Measurements from ENCODE around the gene DIPK1B. TPM values are rescaled to one million over a fixed set of nuclear protein-coding genes. Genes with fewer than 3 reads are reported as not detected.
"Not testable (repeated sequence)": the region's sequence is repeated elsewhere in the genome, so short reads cannot be mapped to it uniquely, and the experiment has no call there.

Gene DIPK1B
- total and polyA plus RNA-seq, 2 experiments from 2014 or later = 162 to 188 TPM

DNA sequence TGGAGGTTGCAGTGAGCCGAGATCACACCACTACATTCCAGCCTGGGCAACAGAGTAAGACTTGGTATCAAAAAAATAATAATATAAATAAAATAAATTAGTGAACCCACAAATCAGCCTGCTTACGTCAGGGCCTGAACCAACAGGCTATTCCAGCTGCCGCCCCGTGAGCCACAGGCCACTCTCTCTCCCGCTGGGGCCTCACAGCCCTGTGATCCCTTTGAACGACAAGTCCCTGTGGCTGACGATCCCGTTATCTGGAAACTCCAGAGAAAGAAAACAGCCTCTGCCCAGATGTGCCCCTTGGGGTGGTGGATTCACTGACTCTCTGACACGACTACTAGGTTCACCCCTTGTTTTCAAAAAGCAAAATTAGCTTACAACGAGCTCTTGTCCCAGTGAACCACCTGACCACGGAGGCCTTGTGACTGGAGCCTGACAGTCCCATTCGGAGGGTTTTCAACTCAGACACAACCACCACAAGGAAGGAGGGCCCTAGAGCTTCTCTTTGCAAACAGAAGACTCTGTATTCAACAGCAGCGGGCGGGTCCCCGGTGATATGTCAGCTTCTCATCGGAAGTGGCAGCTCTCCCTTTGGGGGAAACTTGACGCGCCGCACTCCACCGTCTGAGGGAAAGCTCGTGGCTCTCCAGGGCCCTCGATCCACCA is 4.4 kb upstream of the DIPK1B start:
- no peak overlapping the region for H3K4me3 ChIP-seq
- H3K9me3 ChIP-seq (ENCODE audit: low read depth) = no peaks in the 10 kb centered on the region
- TF ChIP-seq, protein P1, sequence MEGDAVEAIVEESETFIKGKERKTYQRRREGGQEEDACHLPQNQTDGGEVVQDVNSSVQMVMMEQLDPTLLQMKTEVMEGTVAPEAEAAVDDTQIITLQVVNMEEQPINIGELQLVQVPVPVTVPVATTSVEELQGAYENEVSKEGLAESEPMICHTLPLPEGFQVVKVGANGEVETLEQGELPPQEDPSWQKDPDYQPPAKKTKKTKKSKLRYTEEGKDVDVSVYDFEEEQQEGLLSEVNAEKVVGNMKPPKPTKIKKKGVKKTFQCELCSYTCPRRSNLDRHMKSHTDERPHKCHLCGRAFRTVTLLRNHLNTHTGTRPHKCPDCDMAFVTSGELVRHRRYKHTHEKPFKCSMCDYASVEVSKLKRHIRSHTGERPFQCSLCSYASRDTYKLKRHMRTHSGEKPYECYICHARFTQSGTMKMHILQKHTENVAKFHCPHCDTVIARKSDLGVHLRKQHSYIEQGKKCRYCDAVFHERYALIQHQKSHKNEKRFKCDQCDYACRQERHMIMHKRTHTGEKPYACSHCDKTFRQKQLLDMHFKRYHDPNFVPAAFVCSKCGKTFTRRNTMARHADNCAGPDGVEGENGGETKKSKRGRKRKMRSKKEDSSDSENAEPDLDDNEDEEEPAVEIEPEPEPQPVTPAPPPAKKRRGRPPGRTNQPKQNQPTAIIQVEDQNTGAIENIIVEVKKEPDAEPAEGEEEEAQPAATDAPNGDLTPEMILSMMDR (IDR thresholded peaks at IDR 0.05; ENCODE audit: low read depth, low read length) = no peak
- H3K4me1 ChIP-seq (ENCODE audit: low read depth) = peaks cover 3% of the 10 kb centered on the region
- no peaks in the 10 kb centered on the region for H3K36me3 ChIP-seq
- H3K27ac ChIP-seq = peak overlapping the region; percentile 54
- DNase-seq (ENCODE audit: low read depth in 1 of 2, low spot score in 1 of 2) = no peak
- H3K27me3 ChIP-seq = no peaks in the 10 kb centered on the region

DNA sequence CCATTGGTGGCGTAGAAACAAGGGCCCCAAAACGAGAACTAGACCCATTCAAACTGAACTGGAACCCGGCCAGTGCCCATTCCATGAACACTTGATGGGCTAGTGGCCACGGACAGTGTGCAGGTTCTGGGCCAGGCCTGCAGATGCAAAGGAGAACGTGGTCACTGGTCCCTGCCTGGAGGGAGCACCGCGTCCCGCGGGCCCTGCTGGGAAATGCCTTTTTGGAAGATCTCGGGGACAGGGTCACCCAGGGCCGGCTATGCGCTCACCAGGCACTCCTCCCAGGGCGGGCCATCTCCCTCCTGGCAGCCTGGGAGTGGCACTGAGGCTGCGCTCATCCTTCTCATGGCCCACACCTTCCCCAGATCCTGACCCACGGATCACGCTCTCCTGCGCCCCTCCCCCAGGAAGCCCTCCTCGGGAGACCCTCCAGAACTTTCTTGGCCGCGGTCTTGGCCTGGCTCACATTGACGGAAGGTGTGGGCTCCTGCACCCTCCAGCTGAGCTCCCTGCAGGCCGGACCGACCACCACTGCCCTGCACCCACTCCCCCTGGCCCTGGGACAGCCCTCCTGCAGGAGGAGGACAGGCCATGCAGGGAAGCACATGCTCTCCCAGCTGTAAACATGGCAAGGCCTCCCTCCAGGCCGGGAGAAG is 2.8 kb upstream of the DIPK1B start:
- H3K4me1 ChIP-seq (ENCODE audit: low read depth) = peaks cover 10% of the 10 kb centered on the region
- no peaks in the 10 kb centered on the region for H3K9me3 ChIP-seq (ENCODE audit: low read depth)
- H3K4me3 ChIP-seq = no peak overlapping the region
- no peak overlapping the region for H3K27ac ChIP-seq
- TF ChIP-seq, protein P1 (IDR thresholded peaks at IDR 0.05; ENCODE audit: low read depth, low read length) = no peak
- H3K27me3 ChIP-seq = no peaks in the 10 kb centered on the region
- no peaks in the 10 kb centered on the region for H3K36me3 ChIP-seq
- DNase-seq (ENCODE audit: low read depth in 1 of 2, low spot score in 1 of 2) = no peak

DNA sequence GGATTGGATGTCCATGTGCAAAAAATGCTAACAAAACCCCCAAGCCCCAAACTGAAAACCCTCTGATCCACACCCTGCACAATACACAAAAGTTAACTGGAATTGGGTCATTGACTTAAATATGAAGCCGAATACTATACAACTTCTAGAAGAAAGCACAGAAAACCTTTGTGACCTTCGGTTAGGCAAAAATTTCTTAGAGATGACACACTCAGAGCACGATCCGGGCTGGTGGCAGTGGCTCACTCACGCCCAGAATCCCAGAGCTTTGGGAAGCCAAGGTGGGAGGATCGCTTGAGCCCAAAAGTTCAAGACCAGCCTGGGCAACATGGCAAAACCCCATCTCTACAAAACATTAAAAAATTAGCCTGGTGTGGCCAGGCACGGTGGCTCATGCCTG is 1.8 kb upstream of the DIPK1B start:
- peaks cover 2% of the 10 kb centered on the region for H3K36me3 ChIP-seq
- no peaks in the 10 kb centered on the region for H3K9me3 ChIP-seq (ENCODE audit: low read depth)
- H3K4me1 ChIP-seq (ENCODE audit: low read depth) = peaks cover 10% of the 10 kb centered on the region
- no peak overlapping the region for H3K27ac ChIP-seq
- no peak overlapping the region for H3K4me3 ChIP-seq
- TF ChIP-seq, protein P1 (IDR thresholded peaks at IDR 0.05; ENCODE audit: low read depth, low read length) = no peak
- H3K27me3 ChIP-seq = no peaks in the 10 kb centered on the region
- DNase-seq (ENCODE audit: low read depth in 1 of 2, low spot score in 1 of 2) = no peak

DNA sequence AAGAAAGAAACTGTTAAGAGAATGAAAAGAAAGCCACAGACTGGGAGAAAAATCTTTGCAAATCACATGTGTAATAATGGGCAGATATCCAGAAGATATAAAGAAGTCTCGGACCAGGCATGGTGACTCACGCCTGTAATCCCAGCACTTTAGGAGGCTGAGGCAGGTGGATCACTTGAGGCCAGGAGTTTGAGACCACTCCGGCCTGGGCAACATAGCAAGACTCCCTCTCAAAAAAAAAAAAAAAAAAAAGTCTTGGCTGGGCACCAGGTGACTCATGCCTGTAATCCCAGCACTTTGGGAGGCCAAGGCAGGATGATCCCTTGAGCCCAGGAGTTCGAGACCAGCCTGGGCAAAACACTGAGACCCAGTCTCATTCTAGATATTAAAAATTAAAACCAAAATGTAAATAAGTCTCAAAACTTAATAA is 1.1 kb upstream of the DIPK1B start:
- DNase-seq (ENCODE audit: low read depth in 1 of 2, low spot score in 1 of 2); H3K27ac ChIP-seq; H3K4me1 ChIP-seq (ENCODE audit: low read depth); H3K27me3 ChIP-seq; H3K36me3 ChIP-seq; H3K9me3 ChIP-seq (ENCODE audit: low read depth): not testable (repeated sequence)
- peak overlapping the region; percentile 41 for H3K4me3 ChIP-seq

DNA sequence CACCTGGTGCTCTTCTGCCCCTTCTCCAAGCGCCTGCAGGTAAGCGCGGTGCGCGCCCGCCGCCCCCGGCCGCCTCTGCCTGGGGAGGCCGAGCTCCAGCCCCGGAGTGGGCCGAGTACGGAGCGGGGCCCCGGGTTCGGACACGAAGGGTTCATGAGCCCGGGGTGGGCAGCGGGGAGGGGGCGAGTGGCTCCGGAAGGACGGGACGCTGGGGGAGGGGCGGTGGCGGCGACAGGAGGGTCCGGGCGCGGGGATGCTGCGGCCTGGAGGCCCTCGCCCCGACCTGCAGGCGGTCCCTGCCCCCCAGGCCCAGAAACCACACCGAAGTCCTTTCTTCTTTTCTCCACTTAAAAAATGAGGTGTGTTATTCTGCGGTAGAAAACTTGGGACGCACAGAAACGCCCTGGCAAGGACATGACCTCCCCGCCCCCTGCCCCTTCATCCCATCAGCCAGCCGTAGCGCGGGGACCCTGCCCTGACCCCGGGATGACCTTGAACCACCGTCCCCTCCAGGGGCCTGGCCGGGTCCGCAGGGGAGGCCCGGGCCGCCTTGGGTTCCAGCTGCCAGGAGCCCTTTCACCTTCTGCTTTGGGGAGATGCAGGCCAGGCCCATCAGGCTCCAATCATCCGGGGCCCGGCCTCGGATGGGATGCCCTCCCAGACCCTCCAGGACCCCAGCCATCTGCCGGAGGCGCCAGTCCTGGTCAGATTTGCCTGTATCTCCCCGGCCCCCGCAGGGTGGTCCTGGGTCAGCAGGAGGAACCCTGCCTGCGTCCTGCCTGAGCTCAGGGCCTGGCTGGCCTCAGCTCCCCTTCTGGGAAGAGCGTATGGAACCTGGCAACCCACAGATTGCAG is 545 bp downstream of the DIPK1B start:
- peak in 1 of 2 donors; percentile 44 for DNase-seq (ENCODE audit: low read depth in 1 of 2, low spot score in 1 of 2)
- no peaks in the 10 kb centered on the region for H3K27me3 ChIP-seq
- TF ChIP-seq, protein P1 (IDR thresholded peaks at IDR 0.05; ENCODE audit: low read depth, low read length) = no peak
- no peaks in the 10 kb centered on the region for H3K9me3 ChIP-seq (ENCODE audit: low read depth)
- H3K27ac ChIP-seq = peak overlapping the region; percentile 54
- peaks cover 10% of the 10 kb centered on the region for H3K4me1 ChIP-seq (ENCODE audit: low read depth)
- peak overlapping the region; percentile 88 for H3K4me3 ChIP-seq
- peaks cover 2% of the 10 kb centered on the region for H3K36me3 ChIP-seq
